GM21723 (cell line): Measurements from ENCODE around the gene KCNK4.
"Not testable (repeated sequence)": the region's sequence is repeated elsewhere in the genome, so short reads cannot be mapped to it uniquely, and the experiment has no call there.

Source experiments
- ATAC-seq: cut with Tn5 transposase; IDR thresholded peaks from one replicate; pipeline ENCODE4 v1.9.1; 2021; ENCODE audit warnings: mild to moderate bottlenecking, moderate library complexity; ENCODE audit not compliant: unreplicated experiment

Gene KCNK4

DNA sequence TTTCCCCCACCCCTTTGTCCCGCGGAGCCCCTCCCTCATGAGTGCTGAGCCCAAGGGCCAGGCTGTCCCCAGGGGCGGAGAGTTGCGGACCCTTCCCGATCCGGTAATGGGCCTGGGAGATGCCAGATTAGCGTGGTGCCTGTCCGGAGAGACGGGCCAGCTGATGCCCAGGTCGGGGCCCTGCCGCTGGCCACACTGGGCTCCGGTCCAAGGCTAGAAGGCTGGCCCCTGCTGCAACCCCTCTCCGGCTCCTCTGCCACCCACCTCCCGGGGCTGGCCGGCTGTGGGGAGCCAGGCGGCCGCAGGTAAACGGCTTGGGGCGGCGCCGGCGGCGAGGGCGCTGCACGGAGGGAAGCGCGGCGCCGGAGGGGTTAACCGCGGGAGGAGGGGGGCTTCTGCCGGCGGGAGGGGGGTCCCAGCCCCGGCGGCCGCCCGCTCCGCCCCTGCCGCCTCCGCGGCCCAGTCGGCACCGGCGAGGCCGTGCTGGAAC is at the start of gene KCNK4:
Gene KCNK4 (plus strand): TSS at position 41 of the 490 bp plus-strand sequence. CDS start 1,717 bp downstream, outside the sequence.
- ATAC-seq, result no peak

- ATAC-seq, result peak; percentile 55
These were observed 49.4 kb upstream of the KCNK4 start for GRCh38 chr11:64241491-64242374.

DNA sequence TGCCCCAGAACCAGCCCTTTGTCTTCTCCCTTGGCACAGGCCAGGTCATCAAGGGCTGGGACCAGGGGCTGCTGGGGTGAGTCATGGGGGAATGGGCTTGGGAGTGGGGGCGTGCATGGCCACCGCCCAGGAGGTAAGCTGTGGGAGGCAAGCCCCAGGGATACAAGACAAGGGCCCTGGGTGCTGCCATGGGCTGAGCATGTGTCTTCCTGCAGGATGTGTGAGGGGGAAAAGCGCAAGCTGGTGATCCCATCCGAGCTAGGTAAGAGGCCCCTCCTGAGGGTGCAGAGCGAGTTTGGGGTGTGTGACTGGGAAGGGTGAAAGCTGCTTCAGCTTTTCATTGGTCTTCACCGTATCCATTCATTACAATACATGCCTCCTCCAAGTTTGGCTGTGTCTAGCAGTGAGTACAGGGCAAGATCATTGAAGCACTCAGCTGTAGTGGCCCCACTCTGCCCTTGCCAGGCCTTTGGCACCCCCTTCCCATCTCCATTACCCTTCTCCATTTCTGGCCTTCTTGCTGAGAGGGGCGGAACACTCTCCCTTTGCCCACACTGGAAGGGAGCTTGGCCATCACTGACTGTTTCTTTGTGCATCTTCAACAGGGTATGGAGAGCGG is 47.8 kb upstream of the KCNK4 start:
- ATAC-seq, result no peak

GRCh38 chr11:64244107-64244506 is 47.0 kb upstream of the KCNK4 start:
- no peak for ATAC-seq

DNA sequence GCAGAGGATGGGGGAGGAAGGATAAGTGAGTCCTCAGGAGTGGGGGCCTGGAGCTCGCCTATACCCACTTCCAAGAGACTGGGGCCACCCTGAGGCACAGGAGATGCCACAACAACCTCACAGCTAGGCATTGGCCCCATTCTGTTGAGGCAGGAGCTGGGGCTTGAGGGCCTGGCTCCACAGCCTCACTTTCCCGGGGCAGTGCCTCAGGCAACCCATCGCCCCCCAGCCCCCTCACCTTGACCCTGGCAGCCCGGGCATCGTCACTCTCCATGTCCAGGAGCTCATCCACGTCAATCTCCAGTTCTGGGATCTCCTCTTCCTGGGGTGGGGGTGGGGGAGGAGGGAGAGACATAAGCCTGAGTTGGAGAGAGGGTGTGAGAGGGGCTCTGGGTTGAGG is 46.1 kb upstream of the KCNK4 start:
- no peak for ATAC-seq

DNA sequence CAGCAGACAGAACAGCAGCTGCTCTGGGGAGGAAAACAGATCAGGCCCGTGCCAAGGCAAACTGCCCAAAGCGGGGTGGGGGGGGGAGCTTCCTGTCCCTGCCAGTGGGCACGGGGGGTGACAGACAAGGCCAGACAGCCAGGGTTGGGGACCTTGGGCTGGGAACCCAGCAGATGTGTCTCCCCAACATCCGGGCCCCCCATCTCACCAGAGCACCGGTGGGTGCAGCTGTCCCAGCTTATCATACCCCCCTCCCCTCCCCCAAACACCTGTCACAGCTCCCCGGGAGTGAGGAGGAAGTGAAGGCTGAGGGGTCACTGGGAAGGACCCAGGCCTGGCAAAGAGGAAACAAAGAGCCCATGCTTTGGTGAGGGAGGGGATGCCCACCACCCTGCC is 45.7 kb upstream of the KCNK4 start:
- no peak for ATAC-seq

DNA sequence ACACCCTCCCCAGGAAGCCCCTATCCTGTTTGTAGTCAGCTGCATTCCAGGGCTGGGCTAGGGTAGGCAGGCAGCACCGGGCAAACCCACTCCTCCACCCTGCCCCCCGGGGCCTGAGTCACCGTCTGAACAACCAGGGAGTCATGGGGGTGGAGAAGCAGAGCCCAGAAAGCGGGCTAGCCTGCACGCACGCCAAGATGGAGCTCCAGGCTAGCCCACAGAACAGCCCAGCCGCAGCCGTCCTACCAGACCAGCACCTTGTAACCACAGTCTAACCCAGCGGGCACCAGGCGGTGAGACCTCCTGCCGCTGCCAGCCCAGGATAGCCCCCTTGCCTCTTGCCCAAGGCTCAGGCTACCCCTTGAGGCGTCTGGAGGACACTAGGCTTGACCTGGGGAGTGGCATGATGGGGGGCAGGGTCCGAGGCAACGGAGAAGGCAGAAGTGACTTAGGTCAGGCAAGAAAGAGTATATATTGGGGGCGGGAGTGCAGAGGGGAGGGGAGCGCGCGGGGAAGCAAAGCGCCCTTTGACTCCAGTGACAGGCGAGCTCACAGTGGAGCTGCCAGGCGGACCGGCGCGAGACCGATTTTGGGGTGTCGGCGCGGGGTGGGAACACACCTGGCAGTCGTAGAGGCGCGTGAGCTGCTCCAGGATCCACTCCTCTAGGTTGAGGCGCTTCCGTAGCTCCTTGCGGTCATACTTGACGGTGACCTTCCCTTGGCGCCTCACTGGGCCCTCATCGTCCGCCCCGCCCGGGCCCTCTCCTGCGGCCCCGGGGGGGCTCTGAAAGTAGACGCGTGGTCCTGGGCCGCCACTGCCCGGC is 45.1 kb upstream of the KCNK4 start:
- no peak for ATAC-seq

GRCh38 chr11:64246621-64246870 is 44.6 kb upstream of the KCNK4 start:
- ATAC-seq, result not testable (repeated sequence)

DNA sequence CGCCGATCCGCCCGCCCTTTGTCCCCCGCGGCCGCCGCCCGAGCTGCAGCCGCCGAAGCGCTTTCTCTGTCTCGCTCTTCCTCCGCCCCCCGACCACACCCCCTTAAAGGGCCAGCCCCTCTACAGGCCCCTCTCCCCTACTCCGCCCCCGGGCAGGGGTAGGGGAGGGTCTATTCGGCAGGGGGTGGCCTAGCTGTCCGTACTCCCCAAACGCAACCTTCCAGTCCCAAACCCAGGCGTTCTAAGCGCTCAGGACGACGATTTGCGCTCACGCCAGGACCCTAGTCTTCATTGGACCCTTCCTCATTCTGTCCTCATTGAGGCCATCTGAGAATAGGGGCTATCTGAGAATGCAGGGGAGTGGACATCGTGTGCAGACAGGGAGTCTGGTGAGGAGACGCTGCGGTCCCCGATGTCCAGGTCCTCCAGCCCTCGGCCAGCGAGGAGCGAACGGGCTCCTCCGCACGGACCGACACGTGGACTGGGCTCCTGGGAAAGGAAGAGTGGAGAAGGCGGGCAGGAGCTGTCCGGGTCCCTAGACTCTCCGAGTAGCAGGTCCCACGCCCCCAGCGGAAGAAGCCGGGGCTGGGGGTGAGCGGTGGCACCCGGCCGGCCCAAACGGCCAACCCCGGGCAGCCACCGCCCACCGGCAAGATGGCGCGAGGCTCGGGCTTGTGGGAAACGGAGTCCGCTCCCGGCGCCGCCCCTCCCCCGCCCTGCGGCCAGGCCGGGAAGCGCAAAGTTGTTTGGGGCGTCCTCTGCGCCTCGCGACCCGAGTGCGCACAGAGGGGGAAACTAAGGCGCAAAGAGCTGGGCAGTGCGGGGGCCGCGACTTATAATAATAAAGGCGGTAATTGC is 44.0 kb upstream of the KCNK4 start, which contains the start of gene PPP1R14B:
Gene PPP1R14B (minus strand): TSS at position 73 of the 858 bp plus-strand sequence. CDS start 270 bp downstream, outside the sequence.
- no peak for ATAC-seq

DNA sequence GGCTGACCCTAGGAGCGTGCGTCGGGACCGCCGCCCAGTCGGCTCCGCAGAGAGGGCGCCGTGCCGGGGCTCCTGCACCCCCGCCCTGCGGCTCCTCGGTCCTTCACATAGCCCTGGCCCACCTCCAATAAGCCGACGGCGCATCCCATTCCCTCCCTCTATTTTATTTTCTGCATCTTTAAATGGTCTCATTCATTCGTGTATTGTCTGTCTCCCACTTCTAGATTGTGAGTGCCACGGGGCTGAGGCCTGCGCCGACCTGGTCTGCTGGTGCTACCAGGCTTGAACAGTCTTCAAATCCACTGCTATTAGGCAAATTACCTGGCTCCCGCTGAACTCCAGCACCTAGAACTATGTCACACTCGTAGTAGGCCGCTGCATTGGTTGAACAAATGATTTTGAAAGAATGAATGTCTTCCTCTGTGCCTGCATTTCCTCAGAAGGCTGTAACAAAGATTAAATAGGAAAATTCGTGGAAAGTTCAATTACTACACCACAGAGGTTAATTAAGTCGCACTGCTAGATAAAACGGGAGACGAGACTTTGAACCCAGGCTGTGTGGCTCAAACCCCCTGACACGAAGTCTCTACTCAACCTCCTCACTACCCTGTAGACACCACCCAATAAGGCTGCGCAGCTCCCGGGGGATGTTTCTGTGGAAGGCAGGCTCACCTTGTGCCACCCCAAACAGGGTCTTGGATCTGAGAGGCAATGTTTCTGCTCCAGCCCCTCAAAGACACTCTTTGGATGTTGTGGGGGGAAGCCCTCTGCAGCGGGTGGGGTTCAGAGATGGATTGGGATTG is 43.2 kb upstream of the KCNK4 start:
- no peak for ATAC-seq

- no peak for ATAC-seq
These were observed 42.5 kb upstream of the KCNK4 start for GRCh38 chr11:64248578-64248977.

GRCh38 chr11:64249038-64249437 is 42.1 kb upstream of the KCNK4 start:
- ATAC-seq, result no peak

DNA sequence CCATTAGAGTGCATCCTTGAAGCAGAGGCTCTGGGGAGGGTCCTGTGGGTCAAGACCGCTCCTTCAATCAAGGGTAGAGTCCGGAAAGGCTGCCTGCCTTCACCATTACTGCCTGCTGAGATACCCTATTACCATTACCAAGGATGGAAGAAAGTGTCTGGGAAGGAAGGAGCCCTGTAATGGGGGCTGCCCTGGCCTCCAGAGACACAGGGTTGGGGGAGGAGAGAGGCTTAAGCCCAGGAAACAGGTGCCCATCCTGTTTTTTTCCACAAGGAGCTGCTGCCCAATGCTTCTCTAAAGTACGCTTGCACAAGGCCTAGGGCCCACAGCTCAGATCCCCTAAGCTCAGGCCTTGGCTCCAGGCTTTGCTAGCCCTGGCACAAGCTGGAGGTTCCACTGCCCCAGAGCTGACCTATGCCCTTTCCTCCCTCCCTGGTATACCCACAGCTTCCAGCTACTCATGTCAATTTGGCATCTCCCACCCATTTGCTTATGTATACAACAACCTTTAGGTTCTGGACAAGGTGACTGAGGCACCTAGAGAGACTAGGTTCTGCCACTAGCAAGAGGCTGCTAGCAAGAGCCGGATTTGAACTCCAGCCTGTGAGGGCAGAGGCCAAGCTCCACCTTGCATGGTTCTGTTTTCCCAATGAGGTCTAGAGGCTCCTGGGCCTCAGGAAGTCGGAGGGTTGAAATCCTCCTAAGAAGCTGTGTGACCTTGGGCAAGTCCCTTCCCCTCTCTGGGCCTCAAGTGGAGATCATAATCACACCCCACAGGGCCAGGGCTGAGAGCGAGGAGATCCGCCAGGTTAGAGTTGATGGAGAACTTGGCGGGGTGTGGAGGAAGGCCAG is 41.3 kb upstream of the KCNK4 start:
- ATAC-seq, result no peak

- no peak for ATAC-seq
These were observed 40.6 kb upstream of the KCNK4 start for GRCh38 chr11:64250415-64251015.

- no peak for ATAC-seq
These were observed 39.9 kb upstream of the KCNK4 start, which contains the start of gene PLCB3 for GRCh38 chr11:64251016-64251752. TSS of gene PLCB3 (plus strand) at chr11:64251530. CDS start at chr11:64251650, 120 bp downstream.

DNA sequence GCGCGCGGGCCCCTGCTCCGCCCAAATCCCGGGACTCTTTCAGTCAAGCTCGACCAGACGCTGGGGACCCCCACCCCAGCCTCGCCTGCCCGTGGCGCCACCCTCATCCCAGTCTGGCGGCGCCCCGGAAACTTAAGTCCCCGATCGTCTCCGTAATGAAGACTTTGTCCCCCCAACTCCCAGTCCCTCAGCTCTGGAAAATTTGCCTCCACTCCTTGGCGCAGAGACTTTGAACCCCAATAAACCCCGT is 39.4 kb upstream of the KCNK4 start:
- ATAC-seq, result no peak

DNA sequence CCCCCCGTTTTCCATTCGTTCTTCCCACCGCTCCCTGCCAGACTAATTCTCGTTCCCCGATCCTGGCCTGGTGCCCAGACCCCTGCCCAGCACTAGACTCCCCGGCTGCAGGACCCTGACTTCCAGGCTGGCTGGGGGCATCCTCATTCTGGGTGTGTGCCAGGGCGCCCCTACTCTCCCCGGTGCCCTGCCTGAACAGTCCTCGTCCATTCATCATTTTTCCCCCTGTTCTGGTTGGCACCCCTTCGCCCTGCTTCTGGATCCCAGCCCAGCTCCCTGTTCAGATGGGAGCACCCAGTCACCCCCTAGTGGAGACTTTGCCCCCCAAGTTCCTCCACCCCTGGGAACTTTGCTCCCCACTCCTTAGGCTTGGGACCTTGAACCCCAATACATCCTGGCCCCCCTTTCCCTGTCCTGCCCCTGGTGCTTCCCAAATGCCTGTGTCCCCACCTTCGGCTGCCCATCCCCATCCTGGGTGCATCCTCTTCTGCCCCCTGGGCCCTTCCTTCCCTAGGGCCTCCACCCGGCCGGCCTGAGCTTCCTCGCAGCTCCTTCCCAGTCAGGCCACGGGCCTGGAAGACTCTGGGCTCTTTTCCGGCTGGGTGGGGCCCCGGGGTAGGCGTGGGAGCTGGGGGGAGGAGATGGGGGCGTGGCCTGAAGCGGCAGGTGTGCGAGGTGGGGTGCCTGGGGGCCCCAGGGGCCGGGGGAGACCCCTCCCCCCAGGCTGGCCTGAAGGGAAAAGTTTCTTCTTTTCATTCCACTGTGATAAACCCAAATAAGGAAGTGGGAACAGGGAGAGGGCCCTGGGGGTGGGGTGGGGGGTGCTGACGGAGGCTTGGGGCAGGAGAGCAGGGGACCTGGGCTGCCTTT is 38.9 kb upstream of the KCNK4 start:
- ATAC-seq, result no peak
